ENCODE data around the gene YIPF2. TPM values are rescaled to one million over a fixed set of nuclear protein-coding genes. Genes with fewer than 3 reads are reported as not detected.
A peak's percentile ranks its signal among the peaks of the same experiment; 100 is the strongest.

Gene YIPF2
- total RNA-seq, 4 donors from 2014 or later, result 23.6 to 134 (median 58.4) TPM

DNA sequence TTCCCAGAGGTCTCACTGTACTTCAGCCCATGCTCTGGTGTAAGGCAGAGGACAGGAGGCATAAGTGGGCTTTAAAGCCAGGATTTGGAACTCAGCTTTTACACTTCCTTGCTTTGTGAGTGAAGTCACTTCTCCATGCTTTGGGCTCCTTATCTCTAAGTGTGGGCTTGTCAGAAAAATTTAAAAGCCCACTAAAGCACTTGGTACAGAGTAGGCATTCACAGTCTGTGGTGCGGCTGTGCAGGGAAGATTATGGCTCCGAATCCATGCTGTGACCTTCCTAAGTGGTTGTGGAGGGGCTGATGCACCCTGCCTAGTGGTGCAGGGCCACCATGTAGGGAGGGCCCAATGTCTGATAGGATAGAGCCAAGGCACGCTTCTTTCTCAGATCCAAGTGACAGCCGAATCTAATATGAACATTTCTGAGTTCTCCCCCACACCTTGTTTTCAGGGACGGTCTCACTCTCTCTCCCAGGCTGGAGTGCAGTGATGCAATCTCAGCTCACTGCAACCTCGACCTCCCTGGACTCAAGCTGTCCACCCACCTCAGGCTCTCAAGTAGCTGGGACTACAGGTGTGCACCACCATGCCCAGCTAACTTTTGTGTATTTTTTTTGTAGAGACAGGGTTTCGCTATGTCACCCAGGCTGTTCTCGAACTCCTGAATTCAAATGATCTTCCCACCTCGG is 7.1 kb upstream of the YIPF2 start:
- intact Hi-C loops (cut with DNase I; ENCODE audit: low total_unique reads), result no loop called here
- H3K27me3 ChIP-seq, result no peaks in the 10 kb centered on the region
- WGBS, 2 donors (ENCODE audit: low coverage in 1 of 2), result 94% methylated on average over 9 of the region's 9 CpGs; no CpG with 5 or more reads in 1 of the 2 donors
- H3K4me3 ChIP-seq, result no peak overlapping the region
- DNase-seq, result no peak
- TF ChIP-seq, protein P1, sequence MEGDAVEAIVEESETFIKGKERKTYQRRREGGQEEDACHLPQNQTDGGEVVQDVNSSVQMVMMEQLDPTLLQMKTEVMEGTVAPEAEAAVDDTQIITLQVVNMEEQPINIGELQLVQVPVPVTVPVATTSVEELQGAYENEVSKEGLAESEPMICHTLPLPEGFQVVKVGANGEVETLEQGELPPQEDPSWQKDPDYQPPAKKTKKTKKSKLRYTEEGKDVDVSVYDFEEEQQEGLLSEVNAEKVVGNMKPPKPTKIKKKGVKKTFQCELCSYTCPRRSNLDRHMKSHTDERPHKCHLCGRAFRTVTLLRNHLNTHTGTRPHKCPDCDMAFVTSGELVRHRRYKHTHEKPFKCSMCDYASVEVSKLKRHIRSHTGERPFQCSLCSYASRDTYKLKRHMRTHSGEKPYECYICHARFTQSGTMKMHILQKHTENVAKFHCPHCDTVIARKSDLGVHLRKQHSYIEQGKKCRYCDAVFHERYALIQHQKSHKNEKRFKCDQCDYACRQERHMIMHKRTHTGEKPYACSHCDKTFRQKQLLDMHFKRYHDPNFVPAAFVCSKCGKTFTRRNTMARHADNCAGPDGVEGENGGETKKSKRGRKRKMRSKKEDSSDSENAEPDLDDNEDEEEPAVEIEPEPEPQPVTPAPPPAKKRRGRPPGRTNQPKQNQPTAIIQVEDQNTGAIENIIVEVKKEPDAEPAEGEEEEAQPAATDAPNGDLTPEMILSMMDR (IDR thresholded peaks at IDR 0.05), result no peak
- TF ChIP-seq POLR2A (IDR thresholded peaks at IDR 0.05) (no peak), POLR2AphosphoS5 (IDR thresholded peaks at IDR 0.05) (no peak), EP300 (IDR thresholded peaks at IDR 0.05; ENCODE audit: low read depth) (no peak)
- peaks cover 0 to 19% (median 8%) of the 10 kb centered on the region in 4 donors for H3K4me1 ChIP-seq
- in situ Hi-C loops (cut with MboI; ENCODE audit: low pct_ligation_motif_present in 1 of 4, low pct_unique_long_range_greater_than_20kb in 1 of 4, low sequenced_read_pairs in 3 of 4), result loop anchor here in 1 of 4 donors (10.0 kb wide), 1 partner anchor 189 kb away; no protein-coding TSS in a partner anchor
- no peaks in the 10 kb centered on the region for H3K36me3 ChIP-seq
- H3K9me3 ChIP-seq, result no peaks in the 10 kb centered on the region
- H3K27ac ChIP-seq, result no peak overlapping the region

GRCh38 chr19:10929402-10929794 is 959 bp upstream of the YIPF2 start:
- Histone ChIP-seq H3K36me3 (no peaks in the 10 kb centered on the region), H3K27ac (peak overlapping the region; percentile 86 to 92 (median 89)), H3K27me3 (no peaks in the 10 kb centered on the region), H3K4me1 (peaks cover 14 to 26% (median 18%) of the 10 kb centered on the region in 4 donors), H3K4me3 (peak overlapping the region; percentile 65 to 92 (median 77)), H3K9me3 (no peaks in the 10 kb centered on the region)
- 2% methylated on average over 27 of the region's 27 CpGs; no CpG with 5 or more reads in 1 of the 2 donors for WGBS, 2 donors (ENCODE audit: low coverage in 1 of 2)
- DNase-seq, result no peak
- TF ChIP-seq, protein P1 (IDR thresholded peaks at IDR 0.05), result no peak
- TF ChIP-seq EP300 (IDR thresholded peaks at IDR 0.05; ENCODE audit: low read depth), result no peak
- no peak for TF ChIP-seq POLR2A (IDR thresholded peaks at IDR 0.05)
- TF ChIP-seq POLR2AphosphoS5 (IDR thresholded peaks at IDR 0.05), result no peak
- intact Hi-C loops (cut with DNase I; ENCODE audit: low total_unique reads) (loop anchor here (10.0 kb wide), 1 partner anchor 55 kb away; the partner anchor contains the start of gene CARM1), in situ Hi-C loops (cut with MboI; ENCODE audit: low pct_ligation_motif_present in 1 of 4, low pct_unique_long_range_greater_than_20kb in 1 of 4, low sequenced_read_pairs in 3 of 4) (no loop called here)

DNA sequence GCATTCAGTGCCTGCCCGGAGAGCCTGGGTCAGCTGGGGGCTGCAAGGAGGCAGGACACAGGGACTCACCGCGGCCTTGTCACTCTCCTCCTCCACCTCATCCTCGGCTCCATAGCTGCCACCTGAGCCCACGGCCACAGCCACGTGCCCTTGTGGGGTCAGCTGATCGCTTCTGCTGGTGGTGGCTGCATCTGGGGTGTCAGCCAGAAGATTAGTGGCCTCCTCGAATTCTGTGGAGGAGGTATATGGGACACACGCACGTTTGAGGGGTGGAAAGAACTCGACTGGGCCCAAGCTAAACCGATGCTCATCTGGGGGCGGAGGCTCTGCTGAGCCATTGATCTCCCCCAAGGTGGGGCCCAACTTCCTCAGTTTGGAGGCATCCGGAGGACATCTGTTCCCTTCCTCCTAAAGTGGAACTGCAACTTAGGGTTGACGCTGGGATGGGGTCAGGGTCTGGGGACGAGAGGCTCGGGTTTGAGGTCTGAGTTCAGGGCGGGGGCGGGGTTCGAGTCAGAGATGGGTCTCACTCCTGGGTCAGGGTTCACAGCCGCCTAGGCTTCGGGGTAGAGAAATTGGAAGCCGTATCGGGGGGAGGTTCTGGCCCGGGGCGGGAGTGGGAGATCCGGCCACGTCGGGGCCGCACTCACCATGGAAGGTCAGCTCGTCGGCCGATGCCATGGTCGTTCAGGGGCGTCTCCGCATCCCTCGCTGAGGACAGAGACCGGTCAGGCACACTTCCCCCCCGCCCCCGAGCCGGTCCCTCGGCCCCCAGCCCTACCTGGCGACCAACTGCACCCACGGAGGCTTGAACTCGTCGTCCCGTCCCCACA is 493 bp downstream of the YIPF2 start:
- in situ Hi-C loops (cut with MboI; ENCODE audit: low pct_ligation_motif_present in 1 of 4, low pct_unique_long_range_greater_than_20kb in 1 of 4, low sequenced_read_pairs in 3 of 4) (no loop called here), intact Hi-C loops (cut with DNase I; ENCODE audit: low total_unique reads) (loop anchor here (10.0 kb wide), 1 partner anchor 53 kb away; the partner anchor contains the start of gene CARM1)
- peak overlapping the region; percentile 65 to 86 (median 77) for H3K4me3 ChIP-seq
- H3K36me3 ChIP-seq, result peaks cover 0 to 6% (median 2%) of the 10 kb centered on the region in 4 donors
- peak overlapping the region; percentile 86 to 92 (median 89) for H3K27ac ChIP-seq
- no peaks in the 10 kb centered on the region for H3K9me3 ChIP-seq
- TF ChIP-seq, protein P1 (IDR thresholded peaks at IDR 0.05), result no peak
- no peak for TF ChIP-seq POLR2AphosphoS5 (IDR thresholded peaks at IDR 0.05)
- TF ChIP-seq POLR2A (IDR thresholded peaks at IDR 0.05), result no peak
- TF ChIP-seq EP300 (IDR thresholded peaks at IDR 0.05; ENCODE audit: low read depth), result no peak
- no peaks in the 10 kb centered on the region for H3K27me3 ChIP-seq
- DNase-seq, result no peak
- WGBS, 2 donors (ENCODE audit: low coverage in 1 of 2), result 4% methylated on average over 35 of the region's 47 CpGs; no CpG with 5 or more reads in 1 of the 2 donors
- peaks cover 14 to 26% (median 18%) of the 10 kb centered on the region in 4 donors for H3K4me1 ChIP-seq

GRCh38 chr19:10924597-10924996 is 3.8 kb downstream of the YIPF2 start:
- Histone ChIP-seq H3K27ac (no peak overlapping the region), H3K4me3 (no peak overlapping the region), H3K9me3 (no peaks in the 10 kb centered on the region), H3K4me1 (peaks cover 8 to 22% (median 12%) of the 10 kb centered on the region in 4 donors), H3K36me3 (peaks cover 0 to 12% (median 6%) of the 10 kb centered on the region in 4 donors), H3K27me3 (no peaks in the 10 kb centered on the region)
- no peak for DNase-seq
- TF ChIP-seq EP300 (IDR thresholded peaks at IDR 0.05; ENCODE audit: low read depth) (no peak), POLR2AphosphoS5 (IDR thresholded peaks at IDR 0.05) (no peak), POLR2A (IDR thresholded peaks at IDR 0.05) (no peak)
- TF ChIP-seq, protein P1 (IDR thresholded peaks at IDR 0.05), result no peak
- WGBS, 2 donors (ENCODE audit: low coverage in 1 of 2), result 90 to 100% methylated on average over 1 to 13 of the region's 13 CpGs
- in situ Hi-C loops (cut with MboI; ENCODE audit: low pct_ligation_motif_present in 1 of 4, low pct_unique_long_range_greater_than_20kb in 1 of 4, low sequenced_read_pairs in 3 of 4), result no loop called here
- intact Hi-C loops (cut with DNase I; ENCODE audit: low total_unique reads), result loop anchor here (10.0 kb wide), 1 partner anchor 50 kb away; the partner anchor contains the start of gene CARM1

All from transverse colon (tissue), 4 donors.